GM18858 (cell line): ENCODE measurements around the gene RAB3B.
"Not testable (repeated sequence)": the region's sequence is repeated elsewhere in the genome, so short reads cannot be mapped to it uniquely, and the experiment has no call there.

Experiments used
- ATAC-seq: cut with Tn5 transposase; IDR thresholded peaks from one replicate; pipeline ENCODE4 v1.9.1; 2021; ENCODE audit not compliant: unreplicated experiment

RAB3B gene

GRCh38 chr1:51875836-51876235 is 114.7 kb downstream of the RAB3B start:
- no peak for ATAC-seq

- no peak for ATAC-seq
Measured at GRCh38 chr1:51875291-51875772, 115.2 kb downstream of the RAB3B start.

GRCh38 chr1:51873270-51873669 is 117.2 kb downstream of the RAB3B start:
- not testable (repeated sequence) for ATAC-seq

- ATAC-seq: peak; percentile 52
Measured at GRCh38 chr1:51871351-51871975, 119.0 kb downstream of the RAB3B start.

GRCh38 chr1:51870603-51871350 is 119.7 kb downstream of the RAB3B start:
- no peak for ATAC-seq

- no peak for ATAC-seq
Measured at GRCh38 chr1:51867479-51868232, 122.8 kb downstream of the RAB3B start.

GRCh38 chr1:51863384-51863783 is 127.1 kb downstream of the RAB3B start:
- ATAC-seq: peak; percentile 39

- no peak for ATAC-seq
Measured at GRCh38 chr1:51861669-51862068, 128.8 kb downstream of the RAB3B start.

- ATAC-seq: no peak
Measured at GRCh38 chr1:51859735-51860134, 130.8 kb downstream of the RAB3B start.

- no peak for ATAC-seq
Measured at GRCh38 chr1:51859333-51859732, 131.2 kb downstream of the RAB3B start.

GRCh38 chr1:51858892-51859291 is 131.6 kb downstream of the RAB3B start:
- no peak for ATAC-seq
